ENCODE measurements around the gene DENND1B. TPM values are rescaled to one million over a fixed set of nuclear protein-coding genes. Genes with fewer than 3 reads are reported as not detected.

Gene DENND1B
- total RNA-seq, 1 experiment from 2014 or later = 6.3 TPM

- Mint-ChIP-seq H3K27me3 (ENCODE audit: low read depth) (no peaks in the 10 kb centered on the region), H3K9me3 (no peaks in the 10 kb centered on the region), H3K36me3 (ENCODE audit: insufficient read depth in 1 of 3, low read depth in 3 of 3) (no peaks in the 10 kb centered on the region; a peak in 1 of 7 replicates), H3K4me3 (no peak overlapping the region), H3K27ac (peak overlapping the region in 1 of 3 experiments; percentile 22; a peak in 2 of 7 replicates), H3K4me1 (peaks cover 14 to 31% of the 10 kb centered on the region in 2 experiments)
- Histone ChIP-seq H3K4ac (ENCODE audit: low read depth, low read length) (no peak overlapping the region), H4K8ac (replicated peaks; ENCODE audit: insufficient read length, low read depth, low read length) (no peak overlapping the region), H3K56ac (ENCODE audit: insufficient read length, low read depth, low read length) (no peak overlapping the region), H2BK20ac (ENCODE audit: low read depth, low read length, poor library complexity, severe bottlenecking) (no peak overlapping the region), H3K79me2 (ENCODE audit: insufficient read depth, low read length) (no peaks in the 10 kb centered on the region), H3K79me1 (ENCODE audit: insufficient read depth, low read depth, low read length, poor library complexity, severe bottlenecking) (no peaks in the 10 kb centered on the region), H3K27me3 (ENCODE audit: insufficient read depth, low read length) (no peaks in the 10 kb centered on the region), H3K9me3 (ENCODE audit: control insufficient read depth, low read depth, low read length) (no peaks in the 10 kb centered on the region), H2BK12ac (ENCODE audit: insufficient read length, low read depth, low read length) (no peak overlapping the region), H2AK5ac (ENCODE audit: insufficient read length, low read length) (no peak overlapping the region), H3K14ac (ENCODE audit: insufficient read depth, low read length) (no peak overlapping the region), H3K4me2 (ENCODE audit: insufficient read depth, insufficient read length, low read length) (no peak overlapping the region), H2BK120ac (ENCODE audit: low read depth, low read length, poor library complexity, severe bottlenecking) (no peak overlapping the region), H2AFZ (ENCODE audit: low read length) (no peak overlapping the region), H3K9ac (ENCODE audit: extremely low read depth, insufficient read length, low read length) (no peak overlapping the region), H3K18ac (ENCODE audit: insufficient read length, low read depth, low read length) (no peak overlapping the region), H2BK15ac (ENCODE audit: low read depth, low read length) (no peak overlapping the region), H3T11ph (ENCODE audit: low read length) (no peak overlapping the region), H4K5ac (ENCODE audit: insufficient read length, low read depth, low read length) (no peak overlapping the region), H2BK5ac (ENCODE audit: insufficient read length, low read length) (no peak overlapping the region), H4K91ac (ENCODE audit: insufficient read length, low read depth, low read length) (no peak overlapping the region), H3K23ac (ENCODE audit: insufficient read length, low read depth, low read length) (no peak overlapping the region), H3K23me2 (ENCODE audit: insufficient read length, low read depth, low read length, poor library complexity, severe bottlenecking) (no peaks in the 10 kb centered on the region), H4K20me1 (ENCODE audit: control insufficient read depth, insufficient read depth, insufficient read length) (no peaks in the 10 kb centered on the region), H3K27ac (ENCODE audit: insufficient read length, low read depth, low read length) (no peak overlapping the region), H3K4me1 (ENCODE audit: insufficient read depth, low read length) (no peaks in the 10 kb centered on the region; the same call in 1 of the 2 replicates)
- DNase-seq = no peak
- no CpG with 5 or more reads among the region's 16 CpGs for WGBS (ENCODE audit: extremely low coverage, insufficient read length, low lambda C conversion rate)
- TF ChIP-seq, protein P1, sequence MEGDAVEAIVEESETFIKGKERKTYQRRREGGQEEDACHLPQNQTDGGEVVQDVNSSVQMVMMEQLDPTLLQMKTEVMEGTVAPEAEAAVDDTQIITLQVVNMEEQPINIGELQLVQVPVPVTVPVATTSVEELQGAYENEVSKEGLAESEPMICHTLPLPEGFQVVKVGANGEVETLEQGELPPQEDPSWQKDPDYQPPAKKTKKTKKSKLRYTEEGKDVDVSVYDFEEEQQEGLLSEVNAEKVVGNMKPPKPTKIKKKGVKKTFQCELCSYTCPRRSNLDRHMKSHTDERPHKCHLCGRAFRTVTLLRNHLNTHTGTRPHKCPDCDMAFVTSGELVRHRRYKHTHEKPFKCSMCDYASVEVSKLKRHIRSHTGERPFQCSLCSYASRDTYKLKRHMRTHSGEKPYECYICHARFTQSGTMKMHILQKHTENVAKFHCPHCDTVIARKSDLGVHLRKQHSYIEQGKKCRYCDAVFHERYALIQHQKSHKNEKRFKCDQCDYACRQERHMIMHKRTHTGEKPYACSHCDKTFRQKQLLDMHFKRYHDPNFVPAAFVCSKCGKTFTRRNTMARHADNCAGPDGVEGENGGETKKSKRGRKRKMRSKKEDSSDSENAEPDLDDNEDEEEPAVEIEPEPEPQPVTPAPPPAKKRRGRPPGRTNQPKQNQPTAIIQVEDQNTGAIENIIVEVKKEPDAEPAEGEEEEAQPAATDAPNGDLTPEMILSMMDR (conservative IDR thresholded peaks at IDR 0.05) = no peak
Observed at GRCh38 chr1:197735461-197735860, 39.8 kb downstream of the DENND1B start.
